ENCODE measurements around the gene ECT2.
"Not testable (repeated sequence)": the region's sequence is repeated elsewhere in the genome, so short reads cannot be mapped to it uniquely, and the experiment has no call there.

Gene ECT2

GRCh38 chr3:172815857-172816256 lies 65.3 kb downstream of the ECT2 start:
- no peak for DNase-seq

- no peak for DNase-seq
These were observed 65.8 kb downstream of the ECT2 start for GRCh38 chr3:172816281-172816680.

GRCh38 chr3:172816968-172817367 lies 66.4 kb downstream of the ECT2 start:
- DNase-seq: no peak

GRCh38 chr3:172820492-172820891 lies 70.0 kb downstream of the ECT2 start:
- no peak for DNase-seq

- DNase-seq: no peak
These were observed 73.7 kb downstream of the ECT2 start for GRCh38 chr3:172824229-172824628.

- not testable (repeated sequence) for DNase-seq
These were observed 76.7 kb downstream of the ECT2 start for GRCh38 chr3:172827231-172827630.

GRCh38 chr3:172832983-172833382 lies 82.5 kb downstream of the ECT2 start:
- DNase-seq: no peak

- peak; percentile 26 for DNase-seq
These were observed 86.0 kb downstream of the ECT2 start for GRCh38 chr3:172836390-172836997.

GRCh38 chr3:172839679-172840078 lies 89.2 kb downstream of the ECT2 start:
- no peak for DNase-seq

- DNase-seq: no peak
These were observed 89.9 kb downstream of the ECT2 start for GRCh38 chr3:172840463-172840862.

- no peak for DNase-seq
These were observed 90.4 kb downstream of the ECT2 start for GRCh38 chr3:172840913-172841312.

- DNase-seq: no peak
These were observed 93.9 kb downstream of the ECT2 start for GRCh38 chr3:172844428-172844827.

- no peak for DNase-seq
These were observed 95.6 kb downstream of the ECT2 start for GRCh38 chr3:172846103-172846561.

GRCh38 chr3:172846706-172847105 lies 96.2 kb downstream of the ECT2 start:
- DNase-seq: no peak

GRCh38 chr3:172847292-172847691 lies 96.8 kb downstream of the ECT2 start:
- DNase-seq: no peak

GRCh38 chr3:172848910-172849309 lies 98.4 kb downstream of the ECT2 start:
- DNase-seq: no peak

GRCh38 chr3:172853005-172853404 lies 102.5 kb downstream of the ECT2 start:
- DNase-seq: no peak

GRCh38 chr3:172853921-172854666 lies 103.6 kb downstream of the ECT2 start:
- DNase-seq: no peak

- DNase-seq: no peak
These were observed 104.5 kb downstream of the ECT2 start for GRCh38 chr3:172855037-172855436.

- DNase-seq: no peak
These were observed 106.5 kb downstream of the ECT2 start for GRCh38 chr3:172856795-172857742.

GRCh38 chr3:172859041-172859440 lies 108.5 kb downstream of the ECT2 start:
- DNase-seq: no peak

- DNase-seq: not testable (repeated sequence)
These were observed 116.3 kb downstream of the ECT2 start for GRCh38 chr3:172866726-172867350.

All from right hindlimb (tissue), 1 donor.